ENCODE data around the gene ZSWIM4. TPM values are rescaled to one million over a fixed set of nuclear protein-coding genes. Genes with fewer than 3 reads are reported as not detected.
A peak's percentile ranks its signal among the peaks of the same experiment; 100 is the strongest.

Gene ZSWIM4
- total and polyA plus RNA-seq, 2 of the 13 experiments (the other 11 are each of a cell fraction or from before 2014, with no cell fraction given): 0.33 to 0.86 TPM

DNA sequence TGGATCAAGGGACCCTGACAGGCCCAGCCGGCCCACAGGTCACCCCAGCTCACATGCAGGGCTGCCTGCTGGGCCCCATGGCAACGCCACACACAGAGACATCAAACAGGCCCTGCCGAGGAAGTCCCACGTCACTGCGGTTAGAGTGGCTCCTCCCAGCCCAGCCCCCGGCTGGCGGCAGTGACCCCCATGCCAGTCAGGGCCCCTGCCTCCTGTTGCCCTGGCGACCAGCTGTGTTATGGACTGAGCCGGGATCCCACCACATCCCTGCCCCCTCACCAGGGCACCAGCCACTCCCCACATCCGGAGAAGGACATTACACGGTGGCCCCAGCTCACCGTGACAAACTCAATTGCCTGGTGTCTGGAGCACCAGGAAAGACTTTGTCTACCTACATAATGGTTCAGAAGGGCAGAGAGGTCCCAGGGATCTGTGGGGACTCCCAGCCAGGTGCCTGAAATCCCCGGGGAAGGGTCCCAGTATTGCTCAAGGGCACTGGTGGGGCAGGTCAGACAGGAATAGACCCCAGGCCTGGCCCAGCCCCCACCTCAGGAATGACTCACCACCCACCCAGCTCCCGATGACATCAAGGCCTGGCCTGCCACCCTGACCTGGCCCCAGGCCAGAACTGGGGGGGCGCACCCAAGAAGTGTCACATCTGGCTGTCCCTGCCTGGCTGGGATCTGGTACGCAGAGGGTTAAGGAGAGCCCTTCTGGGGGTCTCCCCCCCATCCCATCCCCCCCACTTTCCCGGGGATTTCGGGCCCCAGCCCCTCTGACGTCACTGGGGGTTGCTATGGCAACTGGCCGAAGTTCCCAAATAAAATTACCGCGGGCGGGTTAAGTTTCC, 51.5 kb downstream of the ZSWIM4 start (continued):
- TF ChIP-seq GPBP1L1 (CRISPR knock-in tag; IDR thresholded peaks at IDR 0.05): no peak
- peak; percentile 98 for TF ChIP-seq CBFB (CRISPR knock-in tag; IDR thresholded peaks at IDR 0.05)
- TF ChIP-seq U2AF2 (IDR thresholded peaks at IDR 0.05; ENCODE audit: low read depth, low read length): peak; percentile 89; the same call in 1 of the 2 replicates
- TF ChIP-seq, protein P1, sequence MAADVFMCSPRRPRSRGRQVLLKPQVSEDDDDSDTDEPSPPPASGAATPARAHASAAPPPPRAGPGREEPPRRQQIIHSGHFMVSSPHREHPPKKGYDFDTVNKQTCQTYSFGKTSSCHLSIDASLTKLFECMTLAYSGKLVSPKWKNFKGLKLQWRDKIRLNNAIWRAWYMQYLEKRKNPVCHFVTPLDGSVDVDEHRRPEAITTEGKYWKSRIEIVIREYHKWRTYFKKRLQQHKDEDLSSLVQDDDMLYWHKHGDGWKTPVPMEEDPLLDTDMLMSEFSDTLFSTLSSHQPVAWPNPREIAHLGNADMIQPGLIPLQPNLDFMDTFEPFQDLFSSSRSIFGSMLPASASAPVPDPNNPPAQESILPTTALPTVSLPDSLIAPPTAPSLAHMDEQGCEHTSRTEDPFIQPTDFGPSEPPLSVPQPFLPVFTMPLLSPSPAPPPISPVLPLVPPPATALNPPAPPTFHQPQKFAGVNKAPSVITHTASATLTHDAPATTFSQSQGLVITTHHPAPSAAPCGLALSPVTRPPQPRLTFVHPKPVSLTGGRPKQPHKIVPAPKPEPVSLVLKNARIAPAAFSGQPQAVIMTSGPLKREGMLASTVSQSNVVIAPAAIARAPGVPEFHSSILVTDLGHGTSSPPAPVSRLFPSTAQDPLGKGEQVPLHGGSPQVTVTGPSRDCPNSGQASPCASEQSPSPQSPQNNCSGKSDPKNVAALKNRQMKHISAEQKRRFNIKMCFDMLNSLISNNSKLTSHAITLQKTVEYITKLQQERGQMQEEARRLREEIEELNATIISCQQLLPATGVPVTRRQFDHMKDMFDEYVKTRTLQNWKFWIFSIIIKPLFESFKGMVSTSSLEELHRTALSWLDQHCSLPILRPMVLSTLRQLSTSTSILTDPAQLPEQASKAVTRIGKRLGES (CRISPR knock-in tag; IDR thresholded peaks at IDR 0.05; ENCODE audit: borderline replicate concordance): no peak
- TF ChIP-seq SATB2 (CRISPR knock-in tag; IDR thresholded peaks at IDR 0.05): 0 out of 2 replicates have a peak, but pooled peaks have one; percentile 35
- peak; percentile 9; the same call in 1 of the 2 replicates for TF ChIP-seq MLX (CRISPR knock-in tag; IDR thresholded peaks at IDR 0.05)
- 0 out of 2 replicates have a peak, but pooled peaks have one; percentile 34 for TF ChIP-seq ZNF296 (CRISPR knock-in tag; conservative IDR thresholded peaks at IDR 0.05)
- peak; percentile 42; the same call in 1 of the 2 replicates for TF ChIP-seq FOXO1 (CRISPR knock-in tag; IDR thresholded peaks at IDR 0.05)
- TF ChIP-seq ZNF274 (CRISPR knock-in tag; IDR thresholded peaks at IDR 0.05): no peak
- TF ChIP-seq ZNF256 (CRISPR knock-in tag; conservative IDR thresholded peaks at IDR 0.05): no peak; the same call in none of the 2 replicates
- no peak for TF ChIP-seq POLR2AphosphoS2 (IDR thresholded peaks at IDR 0.05; ENCODE audit: low read depth, low read length)
- 0 out of 2 replicates have a peak, but pooled peaks have one; percentile 2 for TF ChIP-seq CEBPG (CRISPR knock-in tag; IDR thresholded peaks at IDR 0.05)
- TF ChIP-seq ZNF230 (CRISPR knock-in tag; IDR thresholded peaks at IDR 0.05): 0 out of 2 replicates have a peak, but pooled peaks have one; percentile 60
- TF ChIP-seq, protein P2, sequence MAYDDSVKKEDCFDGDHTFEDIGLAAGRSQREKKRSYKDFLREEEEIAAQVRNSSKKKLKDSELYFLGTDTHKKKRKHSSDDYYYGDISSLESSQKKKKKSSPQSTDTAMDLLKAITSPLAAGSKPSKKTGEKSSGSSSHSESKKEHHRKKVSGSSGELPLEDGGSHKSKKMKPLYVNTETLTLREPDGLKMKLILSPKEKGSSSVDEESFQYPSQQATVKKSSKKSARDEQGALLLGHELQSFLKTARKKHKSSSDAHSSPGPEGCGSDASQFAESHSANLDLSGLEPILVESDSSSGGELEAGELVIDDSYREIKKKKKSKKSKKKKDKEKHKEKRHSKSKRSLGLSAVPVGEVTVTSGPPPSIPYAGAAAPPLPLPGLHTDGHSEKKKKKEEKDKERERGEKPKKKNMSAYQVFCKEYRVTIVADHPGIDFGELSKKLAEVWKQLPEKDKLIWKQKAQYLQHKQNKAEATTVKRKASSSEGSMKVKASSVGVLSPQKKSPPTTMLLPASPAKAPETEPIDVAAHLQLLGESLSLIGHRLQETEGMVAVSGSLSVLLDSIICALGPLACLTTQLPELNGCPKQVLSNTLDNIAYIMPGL (CRISPR knock-in tag; IDR thresholded peaks at IDR 0.05; ENCODE audit: borderline replicate concordance in 1 of 2, low read depth in 1 of 2): peak in 1 of 2 experiments; percentile 41; a peak in 3 of 4 replicates
- peak; percentile 18 for TF ChIP-seq RBM39 (IDR thresholded peaks at IDR 0.05; ENCODE audit: low read depth, low read length, poor library complexity, severe bottlenecking)
- TF ChIP-seq HOXD1 (CRISPR knock-in tag; IDR thresholded peaks at IDR 0.05): 0 out of 2 replicates have a peak, but pooled peaks have one; percentile 14
- TF ChIP-seq, protein P3, sequence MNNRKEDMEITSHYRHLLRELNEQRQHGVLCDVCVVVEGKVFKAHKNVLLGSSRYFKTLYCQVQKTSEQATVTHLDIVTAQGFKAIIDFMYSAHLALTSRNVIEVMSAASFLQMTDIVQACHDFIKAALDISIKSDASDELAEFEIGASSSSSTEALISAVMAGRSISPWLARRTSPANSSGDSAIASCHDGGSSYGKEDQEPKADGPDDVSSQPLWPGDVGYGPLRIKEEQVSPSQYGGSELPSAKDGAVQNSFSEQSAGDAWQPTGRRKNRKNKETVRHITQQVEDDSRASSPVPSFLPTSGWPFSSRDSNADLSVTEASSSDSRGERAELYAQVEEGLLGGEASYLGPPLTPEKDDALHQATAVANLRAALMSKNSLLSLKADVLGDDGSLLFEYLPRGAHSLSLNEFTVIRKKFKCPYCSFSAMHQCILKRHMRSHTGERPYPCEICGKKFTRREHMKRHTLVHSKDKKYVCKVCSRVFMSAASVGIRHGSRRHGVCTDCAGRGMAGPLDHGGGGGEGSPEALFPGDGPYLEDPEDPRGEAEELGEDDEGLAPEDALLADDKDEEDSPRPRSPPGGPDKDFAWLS (CRISPR knock-in tag; IDR thresholded peaks at IDR 0.05; ENCODE audit: borderline replicate concordance): peak; percentile 64; the same call in 1 of the 2 replicates
